Caki2 (cell line): ENCODE measurements around the gene FOXN4. TPM values are rescaled to one million over a fixed set of nuclear protein-coding genes. Genes with fewer than 3 reads are reported as not detected.

ENCODE experiments used
- DNase-seq: peaks from one replicate; pipeline ENCODE4 v3.0.0-alpha.2; 2015; ENCODE audit warnings: low read depth
- in situ Hi-C: cut with HindIII; loops from 2 replicates; pipeline ENCODE4 v1.10.0; 2016; ENCODE audit warnings: low sequenced_read_pairs, low pct_unique_long_range_greater_than_20kb, mixed read lengths
- total RNA-seq: library from RNA; depleted of rRNA; stranded (reverse); fragments of >200 nt; shearing (Covaris generic); gene quantifications from 2 replicates; pipeline ENCODE4 v1.2.3, GENCODE V29; 2014; ENCODE audit warnings: low replicate concordance

FOXN4 gene
- total RNA-seq, 1 experiment from 2014 or later, result not detected

DNA sequence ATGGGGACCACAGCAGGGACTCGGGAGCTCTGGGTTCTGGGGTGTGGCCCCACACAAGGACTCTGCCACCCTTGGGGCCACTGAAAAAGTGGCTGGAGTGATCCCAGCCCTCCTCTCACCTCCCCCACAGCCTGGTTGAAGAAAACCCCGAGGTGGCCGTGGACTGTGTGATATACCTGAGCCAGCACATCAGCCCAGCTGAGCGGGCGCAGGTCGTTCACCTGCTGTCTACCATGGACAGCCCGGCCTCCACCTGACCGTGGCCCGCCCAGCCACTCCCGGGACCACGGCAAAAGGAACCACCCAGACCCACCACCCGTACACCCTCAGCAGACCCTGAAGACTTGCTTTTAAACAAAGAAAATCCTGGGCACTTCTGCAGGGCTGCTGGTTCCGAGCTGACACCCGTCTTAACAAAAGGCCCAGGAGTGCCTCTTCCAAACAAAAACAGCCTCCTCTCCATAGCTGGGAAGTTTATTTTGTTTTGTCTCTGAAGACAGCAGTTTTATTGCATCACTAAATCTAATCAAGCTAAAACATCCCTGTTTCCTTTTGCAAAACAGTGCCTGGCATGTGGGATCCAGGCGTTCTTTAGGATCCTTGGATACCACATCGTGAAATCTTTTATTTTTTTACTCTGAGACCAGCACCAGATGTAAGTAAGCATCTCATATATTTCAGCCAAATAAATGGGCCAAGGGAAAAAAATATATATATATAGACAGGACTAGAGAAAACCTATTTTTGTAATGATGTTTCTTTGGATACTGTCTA is 42.8 kb downstream of the FOXN4 start:
- in situ Hi-C loops, result no loop called here
- DNase-seq, result no peak

DNA sequence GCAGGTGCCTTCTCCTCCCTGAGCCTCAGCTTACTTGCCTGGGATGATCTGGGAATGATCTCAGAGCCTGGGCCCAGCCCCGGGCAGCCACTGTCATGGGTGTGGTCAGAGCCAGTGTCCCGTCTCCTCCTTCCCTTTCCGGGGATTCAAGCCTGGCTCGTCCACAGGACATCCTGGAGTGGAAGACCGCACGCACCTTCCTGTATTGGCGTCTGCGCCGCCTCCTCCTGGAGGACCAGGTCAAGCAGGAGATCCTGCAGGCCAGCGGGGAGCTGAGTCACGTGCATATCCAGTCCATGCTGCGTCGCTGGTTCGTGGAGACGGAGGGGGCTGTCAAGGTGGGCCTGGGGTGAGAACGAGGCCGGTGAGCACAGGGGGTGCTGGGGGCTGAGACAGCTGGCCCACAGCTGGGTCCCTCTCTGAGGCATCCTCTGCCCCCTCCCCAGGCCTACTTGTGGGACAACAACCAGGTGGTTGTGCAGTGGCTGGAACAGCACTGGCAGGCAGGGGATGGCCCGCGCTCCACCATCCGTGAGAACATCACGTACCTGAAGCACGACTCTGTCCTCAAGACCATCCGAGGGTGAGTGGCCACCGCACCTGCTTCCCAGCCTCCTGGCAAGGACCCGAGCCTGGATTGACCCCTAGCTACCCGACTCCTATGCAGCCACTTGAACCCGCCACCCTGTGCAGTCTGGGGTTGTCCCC is 44.0 kb downstream of the FOXN4 start:
- in situ Hi-C loops, result no loop called here

DNA sequence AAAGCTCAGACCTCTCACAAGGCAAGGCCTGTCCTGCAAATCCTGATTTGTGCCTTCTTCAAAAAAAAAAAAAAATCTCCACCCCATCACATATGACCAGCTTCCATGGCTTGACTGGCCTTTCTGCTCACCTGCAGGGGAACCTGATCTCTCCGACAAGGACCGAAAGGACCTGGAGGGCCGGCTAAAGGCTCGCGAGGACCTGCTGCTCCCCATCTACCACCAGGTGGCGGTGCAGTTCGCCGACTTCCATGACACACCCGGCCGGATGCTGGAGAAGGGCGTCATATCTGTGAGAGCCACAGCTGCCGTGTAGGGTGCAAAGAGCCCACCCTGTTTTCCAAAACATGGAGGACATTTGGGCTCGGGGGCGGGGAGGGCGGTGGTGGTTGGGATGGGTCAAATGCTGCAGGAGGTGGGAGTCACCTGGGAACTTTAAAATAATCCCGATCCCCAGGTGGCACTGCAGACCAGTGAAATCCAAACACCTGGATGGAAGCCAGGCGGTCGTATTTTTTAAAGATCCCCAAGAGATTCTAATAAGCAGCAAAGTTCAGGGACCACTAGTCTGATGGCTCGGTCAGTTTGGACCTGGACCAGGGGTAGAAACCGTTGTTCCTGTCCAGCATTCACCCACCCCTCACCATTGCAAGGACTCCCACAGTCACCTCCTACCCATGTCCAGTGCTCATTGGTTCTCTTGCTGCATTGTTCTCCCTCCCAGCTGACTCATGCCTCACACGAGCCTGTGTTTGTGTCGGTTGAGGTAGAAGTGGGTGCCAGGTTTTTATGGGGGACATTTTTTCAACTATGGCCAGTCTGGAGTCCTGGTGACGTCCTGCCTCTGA is 44.8 kb downstream of the FOXN4 start:
- peak; percentile 50 for DNase-seq
- in situ Hi-C loops, result no loop called here

More for the DNA sequence above, 44.0 kb downstream of the FOXN4 start:
- no peak for DNase-seq

GRCh38 chr12:109263439-109263838 is 45.6 kb downstream of the FOXN4 start:
- in situ Hi-C loops, result no loop called here
- DNase-seq, result no peak

- in situ Hi-C loops, result no loop called here
- no peak for DNase-seq
Measured at GRCh38 chr12:109261939-109262338, 47.1 kb downstream of the FOXN4 start.

GRCh38 chr12:109261087-109261486 is 48.0 kb downstream of the FOXN4 start:
- in situ Hi-C loops, result no loop called here
- no peak for DNase-seq

DNA sequence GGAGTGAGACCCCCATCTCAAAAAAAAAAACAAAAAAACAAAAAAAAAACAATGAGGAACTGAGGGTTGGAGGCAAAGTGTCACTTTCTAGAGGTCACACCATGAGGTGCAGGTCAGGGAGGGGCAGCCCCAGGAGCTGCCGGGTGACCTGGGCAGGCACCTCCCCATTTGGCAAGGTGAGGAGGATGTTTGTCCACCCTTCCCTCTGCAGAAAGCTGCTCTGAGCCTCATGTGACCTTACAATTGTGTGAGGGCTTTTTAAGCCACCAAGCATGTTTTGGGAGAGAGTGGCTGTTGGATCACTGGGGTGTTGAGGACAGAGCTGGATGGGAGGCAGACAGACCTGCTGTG is 49.6 kb downstream of the FOXN4 start:
- DNase-seq, result no peak
- in situ Hi-C loops, result no loop called here

- no peak for DNase-seq
- in situ Hi-C loops, result no loop called here
Measured at GRCh38 chr12:109258607-109259544, 50.2 kb downstream of the FOXN4 start.

- in situ Hi-C loops, result no loop called here
- DNase-seq, result no peak
Measured at GRCh38 chr12:109258201-109258600, 50.9 kb downstream of the FOXN4 start.

- in situ Hi-C loops, result no loop called here
Measured at GRCh38 chr12:109256011-109256410, 53.1 kb downstream of the FOXN4 start.

GRCh38 chr12:109255377-109255776 is 53.7 kb downstream of the FOXN4 start:
- no peak for DNase-seq

More at GRCh38 chr12:109256011-109256410, 53.1 kb downstream of the FOXN4 start:
- no peak for DNase-seq

DNA sequence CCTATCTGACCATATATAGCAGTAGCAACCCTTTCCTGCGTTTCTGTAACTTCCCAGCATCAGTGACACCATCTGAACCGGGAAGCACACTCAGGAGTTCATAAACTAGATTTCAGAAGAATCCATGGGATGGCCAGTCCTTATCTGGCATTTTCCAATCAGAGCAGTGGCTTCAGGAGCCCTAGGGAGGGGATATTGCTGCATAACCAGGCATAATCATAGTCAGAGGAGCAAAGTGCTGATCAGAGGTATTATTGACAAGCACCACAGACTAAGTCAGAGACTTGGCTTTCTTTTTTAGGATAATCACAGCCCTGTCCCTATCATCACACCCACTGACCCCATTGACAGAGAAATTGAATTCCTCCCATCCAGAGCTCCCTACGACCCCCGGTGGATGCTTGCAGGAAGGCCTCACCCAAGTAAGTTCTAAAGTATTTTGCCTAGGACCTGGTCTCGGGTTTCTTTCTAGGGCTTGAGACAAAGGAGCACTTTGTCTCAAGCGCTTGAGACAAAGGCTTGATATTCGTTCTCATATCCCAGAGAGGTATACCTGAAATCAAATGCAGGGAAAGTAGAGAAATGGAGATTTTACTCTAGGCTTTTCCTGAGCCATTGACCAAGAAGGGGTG is 55.1 kb downstream of the FOXN4 start:
- no peak for DNase-seq
- in situ Hi-C loops, result no loop called here

More at GRCh38 chr12:109255377-109255776, 53.7 kb downstream of the FOXN4 start:
- in situ Hi-C loops, result no loop called here

GRCh38 chr12:109252799-109253198 is 56.3 kb downstream of the FOXN4 start:
- DNase-seq, result no peak
- in situ Hi-C loops, result no loop called here

DNA sequence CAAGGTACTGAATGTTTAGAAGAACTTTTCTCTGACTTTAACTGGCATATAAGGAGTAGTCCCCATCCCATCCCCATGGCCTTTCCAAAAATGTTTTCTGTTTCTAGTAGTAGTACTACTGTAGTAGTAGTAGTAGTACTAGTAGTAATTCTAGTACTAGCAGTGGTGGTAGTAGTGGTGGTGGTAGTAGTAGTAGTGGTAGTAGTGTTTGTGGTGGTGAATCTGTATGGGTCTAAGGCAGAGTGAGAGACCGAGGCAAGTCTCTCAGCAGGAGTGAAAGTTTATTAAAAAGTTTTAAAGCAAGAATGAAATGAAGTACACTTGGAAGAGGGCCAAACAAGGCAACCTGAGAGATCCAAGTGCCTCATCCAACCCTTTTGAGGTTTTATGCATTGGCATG is 58.6 kb downstream of the FOXN4 start:
- in situ Hi-C loops, result no loop called here

GRCh38 chr12:109247831-109248654 is 61.0 kb downstream of the FOXN4 start:
- DNase-seq, result no peak
- in situ Hi-C loops, result no loop called here

More for the DNA sequence above, 58.6 kb downstream of the FOXN4 start:
- DNase-seq, result no peak

- DNase-seq, result no peak
- in situ Hi-C loops, result no loop called here
Measured at GRCh38 chr12:109246221-109246620, 62.9 kb downstream of the FOXN4 start.

DNA sequence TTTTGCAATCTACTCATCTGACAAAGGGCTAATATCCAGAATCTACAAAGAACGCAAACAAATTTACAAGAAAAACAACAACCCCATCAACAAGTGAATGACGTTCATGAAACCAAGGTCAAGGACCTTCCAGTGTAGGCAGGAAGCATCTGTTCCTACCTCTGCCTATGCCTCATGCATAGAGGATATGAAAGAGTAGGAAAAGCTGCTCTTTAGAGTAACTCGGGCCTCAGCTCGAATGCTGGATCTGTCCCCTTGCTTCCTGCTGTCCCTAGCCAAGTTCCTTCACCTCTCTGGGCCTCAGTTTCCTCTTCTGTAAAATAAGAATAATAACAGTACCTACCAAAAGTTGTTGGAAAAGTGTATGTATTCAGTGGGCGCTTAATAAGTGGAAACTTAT is 65.0 kb downstream of the FOXN4 start:
- no peak for DNase-seq

More for the DNA sequence above, 65.0 kb downstream of the FOXN4 start:
- in situ Hi-C loops, result no loop called here
